Endothelial cell of umbilical vein (primary cell): Measurements from ENCODE around the gene TRIM34. TPM values are rescaled to one million over a fixed set of nuclear protein-coding genes. Genes with fewer than 3 reads are reported as not detected.

Experiments used
- BruUV-seq: library from RNA; stranded (reverse); fragments of 400-500 nt; replicated peaks from 2 replicates; lab custom pipeline; 2021; lab: Mats Ljungman, UMichigan
- CTCF ChIA-PET: fragments of 300-600, 350-600 bp; sonication (Branson Sonifier 250); formaldehyde crosslinking; loops from one replicate; lab custom pipeline; 2021; ENCODE audit warnings: antibody characterized with exemption, inconsistent platforms; lab: Charles Lee
- POLR2A ChIA-PET: fragments of 300-600, 350-600 bp; sonication (Branson Sonifier 250); formaldehyde crosslinking; loops from one replicate; lab custom pipeline; 2021; ENCODE audit warnings: antibody characterized with exemption, inconsistent platforms; lab: Charles Lee
- DNase-seq: peaks from one replicate; pipeline ENCODE4 v3.0.0-alpha.2; 2011; ENCODE audit warnings: low read depth, low spot score
- FAIRE-seq: peaks from 2 replicates; lab custom pipeline; 2011; peaks lifted over from hg19 to GRCh38; lab: Jason Lieb, UNC
- H2AFZ ChIP-seq: 2 replicates; pipeline ENCODE4 v1.6.0; 2012; ENCODE audit warnings: low read depth, low read length, control low read depth, inconsistent platforms
- H3K27ac ChIP-seq: 2 replicates; pipeline ENCODE4 v1.5.1; 2011; ENCODE audit warnings: low read depth, mild to moderate bottlenecking, control low read depth, low read length, moderate library complexity; ENCODE audit not compliant: insufficient read depth
- H3K27me3 ChIP-seq, 2 experiments: 2 replicates each; pipeline versions ENCODE4 v1.6.0 to v1.6.1; 2011; ENCODE audit warnings: low read length in 2 of 2, mixed read lengths in 1 of 2; ENCODE audit not compliant: control insufficient read depth in 2 of 2, insufficient read depth in 2 of 2
- H3K36me3 ChIP-seq, 2 experiments: 2 replicates in 1 of 2; 3 replicates in 1 of 2; pipeline ENCODE4 v1.5.1; 2011; ENCODE audit warnings: low read length in 2 of 2, mild to moderate bottlenecking in 1 of 2, moderate library complexity in 1 of 2; ENCODE audit not compliant: control insufficient read depth in 2 of 2, insufficient read depth in 2 of 2; ENCODE audit errors: extremely low read depth in 1 of 2
- H3K4me1 ChIP-seq: 3 replicates; pipeline ENCODE4 v1.5.1; 2011; ENCODE audit warnings: mild to moderate bottlenecking, low read length; ENCODE audit not compliant: control insufficient read depth, insufficient read depth; ENCODE audit errors: extremely low read depth
- H3K4me2 ChIP-seq: 2 replicates; pipeline ENCODE4 v1.6.1; 2011; ENCODE audit warnings: low read length, control low read depth, mixed read lengths; ENCODE audit not compliant: insufficient read depth
- H3K4me3 ChIP-seq, 3 experiments: fragments of 200-600 bp in 1 of 3; sonication (generic), shearing (Covaris generic) in 1 of 3; replicated peaks in 1 of 3; 2 replicates each; pipeline ENCODE4 v1.5.1; 2011 to 2016; ENCODE audit warnings: control low read depth in 3 of 3, low read length in 3 of 3, mild to moderate bottlenecking in 2 of 3, inconsistent platforms in 1 of 3, low read depth in 1 of 3, moderate library complexity in 1 of 3; ENCODE audit not compliant: insufficient read depth in 1 of 3
- H3K79me2 ChIP-seq: 2 replicates; pipeline ENCODE4 v1.6.0; 2012; ENCODE audit warnings: low read length, inconsistent platforms; ENCODE audit not compliant: control insufficient read depth, insufficient read depth
- H3K9ac ChIP-seq: replicated peaks from 2 replicates; pipeline ENCODE3; 2011; ENCODE audit warnings: low read length, control low read depth; ENCODE audit not compliant: insufficient read depth; ENCODE audit errors: extremely low read depth
- H3K9me1 ChIP-seq: replicated peaks from 3 replicates; pipeline ENCODE4 v1.6.0; 2011; ENCODE audit warnings: mild to moderate bottlenecking, low read length; ENCODE audit not compliant: control insufficient read depth, insufficient read depth; ENCODE audit errors: extremely low read depth
- H3K9me3 ChIP-seq: replicated peaks from 2 replicates; pipeline ENCODE4 v1.5.1; 2012; ENCODE audit warnings: low read length, inconsistent platforms; ENCODE audit not compliant: control insufficient read depth, insufficient read depth
- H4K20me1 ChIP-seq: replicated peaks from 2 replicates; pipeline ENCODE3; 2011; ENCODE audit warnings: mild to moderate bottlenecking, low read length; ENCODE audit not compliant: control insufficient read depth, insufficient read depth; ENCODE audit errors: extremely low read depth
- FOS ChIP-seq: IDR thresholded peaks from 2 replicates; pipeline ENCODE4 v1.6.1; 2011; ENCODE audit warnings: mild to moderate bottlenecking, low read length, moderate library complexity, borderline replicate concordance; ENCODE audit not compliant: insufficient read depth
- POLR2AphosphoS5 ChIP-seq: IDR thresholded peaks from 2 replicates; pipeline ENCODE4 v1.6.1; 2012; ENCODE audit warnings: low read depth, mild to moderate bottlenecking, control low read depth, low read length, moderate library complexity; ENCODE audit not compliant: insufficient read depth
- dilution Hi-C: fragments of 300-500 bp; cut with MboI; formaldehyde crosslinking; loops from one replicate; pipeline ENCODE4 v1.15.0; 2019; ENCODE audit warnings: low sequenced_read_pairs; ENCODE audit not compliant: extremely low pct_ligation_motif_present
- intact Hi-C: fragments of 100-400 bp; cut with micrococcal nuclease; formaldehyde crosslinking; loops from one replicate; pipeline ENCODE4 v1.10.0; 2022
- polyA plus RNA-seq, 4 experiments: library from polyadenylated mRNA; depleted of rRNA in 3 of 4; stranded (reverse) in 3 of 4; unstranded in 1 of 4; fragments of >200 nt; gene quantifications; 2 replicates each; pipeline versions ENCODE4 v1.2.1 to v1.2.3, GENCODE V29; 2011 to 2012; ENCODE audit warnings: missing spikeins in 1 of 4
- total RNA-seq: library from RNA; stranded (reverse); gene quantifications from 2 replicates; pipeline ENCODE4 v1.2.3, GENCODE V29; 2021
- TF ChIP-seq, protein P1 (sequence below): IDR thresholded peaks from 2 replicates; pipeline ENCODE4 v1.6.1; 2011; ENCODE audit not compliant: insufficient read depth, insufficient read length

The TRIM34 gene
- total and polyA plus RNA-seq, 2 donors (not counting 3 experiments of a cell fraction or from before 2014, with no cell fraction given): 6.7 to 14.6 TPM

- no peak overlapping the region for H3K9ac ChIP-seq
These were observed 19.9 kb upstream of the TRIM34 start for GRCh38 chr11:5604896-5605295.

GRCh38 chr11:5605849-5606248 lies 19.0 kb upstream of the TRIM34 start:
- H3K4me2 ChIP-seq: no peak overlapping the region
- H3K9ac ChIP-seq: no peak overlapping the region
- H3K27ac ChIP-seq: no peak overlapping the region
- H3K4me3 ChIP-seq: no peak overlapping the region
- no peaks in the 10 kb centered on the region for H3K79me2 ChIP-seq
- H4K20me1 ChIP-seq: no peaks in the 10 kb centered on the region
- CTCF ChIA-PET: interaction anchor here (1.3 to 1.7 kb wide), 2 partner anchors 8 to 79 kb away, joined by 6 to 7 read pairs; partner anchors contain the start of gene TRIM5
- BruUV-seq: no TSS peak
- POLR2A ChIA-PET: no interaction called here
- no peaks in the 10 kb centered on the region for H3K9me1 ChIP-seq
- H3K27me3 ChIP-seq: no peaks in the 10 kb centered on the region
- H3K36me3 ChIP-seq: no peaks in the 10 kb centered on the region
- no peak overlapping the region for H2AFZ ChIP-seq
- dilution Hi-C loops (no loop called here), intact Hi-C loops (no loop called here)
- FAIRE-seq (no peak), DNase-seq (no peak)
- H3K9me3 ChIP-seq: no peaks in the 10 kb centered on the region
- H3K4me1 ChIP-seq: no peaks in the 10 kb centered on the region
- TF ChIP-seq, protein P1, sequence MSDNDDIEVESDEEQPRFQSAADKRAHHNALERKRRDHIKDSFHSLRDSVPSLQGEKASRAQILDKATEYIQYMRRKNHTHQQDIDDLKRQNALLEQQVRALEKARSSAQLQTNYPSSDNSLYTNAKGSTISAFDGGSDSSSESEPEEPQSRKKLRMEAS: no peak
- TF ChIP-seq FOS: no peak

More at GRCh38 chr11:5604896-5605295, 19.9 kb upstream of the TRIM34 start:
- H3K4me3 ChIP-seq: no peak overlapping the region
- no peak overlapping the region for H3K27ac ChIP-seq
- H3K4me1 ChIP-seq: peaks cover 2% of the 10 kb centered on the region
- DNase-seq (no peak), FAIRE-seq (no peak)
- no peak overlapping the region for H2AFZ ChIP-seq
- H3K36me3 ChIP-seq: no peaks in the 10 kb centered on the region
- dilution Hi-C loops: no loop called here
- H3K79me2 ChIP-seq: no peaks in the 10 kb centered on the region
- intact Hi-C loops: no loop called here
- POLR2A ChIA-PET: no interaction called here
- TF ChIP-seq, protein P1: no peak
- TF ChIP-seq POLR2AphosphoS5: no peak
- H3K9me1 ChIP-seq: no peaks in the 10 kb centered on the region
- no peaks in the 10 kb centered on the region for H3K9me3 ChIP-seq
- H3K27me3 ChIP-seq: no peaks in the 10 kb centered on the region
- H4K20me1 ChIP-seq: no peaks in the 10 kb centered on the region
- no TSS peak for BruUV-seq
- no peak overlapping the region for H3K4me2 ChIP-seq
- CTCF ChIA-PET: interaction anchor here (1.7 kb wide), 2 partner anchors 9 to 14 kb away, joined by 4 to 6 read pairs; no protein-coding TSS in a partner anchor
